ENCODE results near the gene MYLK4.
"Not testable (repeated sequence)": the region's sequence is repeated elsewhere in the genome, so short reads cannot be mapped to it uniquely, and the experiment has no call there.

The MYLK4 gene

DNA sequence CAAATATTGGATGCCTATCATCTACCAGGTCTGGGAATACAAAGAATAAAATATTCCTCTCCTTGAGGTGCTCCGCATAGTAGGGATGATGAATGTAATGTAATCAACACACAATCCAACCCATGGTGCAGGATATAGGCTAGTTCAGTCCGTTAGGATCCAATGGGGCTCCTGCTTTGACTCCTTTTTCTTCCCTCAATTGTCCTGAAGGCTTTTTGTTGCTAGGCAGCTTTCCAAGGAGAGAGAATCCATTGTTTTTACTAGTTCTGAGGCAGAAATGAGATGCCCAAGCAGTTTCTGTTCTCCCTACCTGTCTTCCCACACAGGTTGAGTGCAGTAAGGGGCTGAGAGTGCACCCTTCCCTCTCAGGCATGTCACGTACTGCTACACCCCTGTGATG lies 26.5 kb upstream of the MYLK4 start:
- no peak for DNase-seq

DNA sequence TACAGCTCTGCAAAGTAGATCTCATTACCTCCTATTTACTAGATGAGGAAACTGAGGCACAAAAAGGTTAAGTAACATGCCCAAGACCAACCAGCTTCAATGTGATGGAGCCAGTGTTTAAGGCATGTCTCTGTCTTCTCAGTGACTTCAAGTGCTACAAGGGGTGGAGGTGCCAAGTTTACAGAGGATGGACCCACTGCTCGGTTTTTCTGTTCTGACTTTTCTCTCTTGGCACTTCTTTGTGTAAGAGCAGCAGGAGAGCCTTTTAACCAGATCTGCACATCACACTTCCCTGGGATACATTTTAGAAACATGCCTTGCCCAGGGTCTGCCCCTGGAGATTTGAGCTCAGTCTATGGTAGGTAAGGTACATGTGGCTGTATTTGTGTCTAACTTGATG lies 24.3 kb upstream of the MYLK4 start:
- no peak for DNase-seq

DNA sequence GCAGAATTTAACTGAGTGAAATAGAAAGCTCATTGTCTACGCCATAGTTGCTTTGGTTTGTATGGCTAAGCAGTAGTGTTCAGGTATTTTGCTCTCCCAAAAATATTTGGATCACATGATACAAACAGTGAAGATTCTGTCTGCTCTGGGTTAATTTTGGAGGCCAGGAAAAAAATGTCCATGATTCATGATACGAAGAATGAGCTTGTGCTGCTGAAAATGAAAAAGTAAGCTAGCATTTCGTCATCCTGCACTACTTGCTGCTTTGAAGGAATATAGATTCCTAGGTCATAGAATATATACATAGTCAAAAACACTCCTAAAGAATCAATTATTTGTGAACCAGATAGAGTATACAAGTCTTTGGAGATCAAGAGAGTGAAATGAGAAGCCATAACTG lies 22.7 kb upstream of the MYLK4 start:
- no peak for DNase-seq

DNA sequence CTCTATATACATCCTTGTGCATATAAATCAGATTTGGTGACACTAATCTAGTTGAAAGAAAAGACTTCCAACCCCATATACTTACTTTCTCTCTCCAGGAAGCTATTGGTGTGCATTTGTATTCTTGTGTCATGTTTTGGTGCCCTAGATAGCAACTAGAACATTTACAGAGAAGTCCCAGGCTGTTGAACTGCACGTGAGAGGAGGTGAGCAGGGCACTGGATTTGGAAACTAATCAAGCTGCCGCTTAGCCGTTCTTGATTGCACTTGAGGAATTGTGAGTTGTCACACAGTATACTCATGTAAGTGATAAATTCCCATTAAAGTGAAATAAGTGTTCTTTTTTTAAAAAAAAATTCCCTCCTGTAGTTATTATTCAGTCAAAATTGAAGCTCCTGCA lies 22.1 kb upstream of the MYLK4 start:
- no peak for DNase-seq

DNA sequence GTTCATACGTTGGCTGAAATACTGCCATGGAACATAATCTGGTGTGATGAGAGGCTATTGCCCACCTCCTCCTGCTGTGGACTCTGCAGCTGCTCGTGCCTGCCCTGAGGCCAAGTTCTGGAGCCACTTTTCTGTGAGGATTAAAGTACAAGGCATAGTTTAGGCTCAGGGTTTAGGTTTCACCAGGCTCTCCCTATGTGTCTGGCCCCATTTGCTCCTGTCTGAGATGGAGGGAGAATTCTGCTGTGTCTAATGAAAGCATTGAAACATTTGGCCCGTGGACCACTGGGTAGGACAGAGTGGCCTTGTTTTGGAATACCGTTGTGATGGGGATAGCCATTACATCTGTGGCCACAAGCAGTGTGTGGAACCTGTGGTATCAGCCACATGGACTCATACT lies 20.4 kb upstream of the MYLK4 start:
- DNase-seq, result no peak

DNA sequence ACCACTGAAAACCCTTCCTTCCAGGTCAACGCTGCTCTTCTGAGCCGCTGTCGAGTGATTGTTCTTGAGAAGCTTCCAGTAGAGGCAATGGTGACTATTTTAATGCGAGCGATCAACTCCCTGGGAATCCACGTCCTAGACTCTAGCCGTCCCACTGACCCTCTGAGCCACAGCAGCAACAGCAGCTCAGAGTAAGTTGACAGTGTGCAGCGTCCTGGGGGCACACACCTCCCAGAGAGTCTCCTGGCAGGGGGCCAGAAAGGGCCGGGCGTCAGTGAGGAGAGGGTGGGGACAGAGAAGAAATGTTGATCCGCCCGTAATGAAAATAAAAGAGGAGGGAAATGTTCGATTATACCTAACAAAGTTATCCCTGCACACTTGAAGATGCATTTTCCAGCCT lies 19.4 kb upstream of the MYLK4 start:
- DNase-seq, result peak; percentile 17 to 21

DNA sequence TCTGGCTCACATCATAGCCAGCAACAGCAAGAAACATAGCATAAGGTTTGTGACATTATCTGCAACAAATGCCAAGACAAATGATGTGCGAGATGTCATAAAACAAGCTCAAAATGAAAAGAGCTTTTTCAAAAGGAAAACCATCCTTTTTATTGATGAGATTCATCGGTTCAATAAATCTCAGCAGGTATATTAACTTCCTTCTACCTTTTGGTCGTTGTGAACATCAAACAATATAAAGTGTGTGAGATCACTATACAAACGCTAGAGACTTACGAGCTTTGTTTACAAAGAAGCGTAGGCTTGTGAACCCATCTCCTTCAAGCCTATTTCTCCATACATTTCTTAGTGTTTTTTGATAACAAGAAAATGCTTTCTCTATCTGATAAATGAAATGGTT lies 18.0 kb upstream of the MYLK4 start:
- no peak for DNase-seq

DNA sequence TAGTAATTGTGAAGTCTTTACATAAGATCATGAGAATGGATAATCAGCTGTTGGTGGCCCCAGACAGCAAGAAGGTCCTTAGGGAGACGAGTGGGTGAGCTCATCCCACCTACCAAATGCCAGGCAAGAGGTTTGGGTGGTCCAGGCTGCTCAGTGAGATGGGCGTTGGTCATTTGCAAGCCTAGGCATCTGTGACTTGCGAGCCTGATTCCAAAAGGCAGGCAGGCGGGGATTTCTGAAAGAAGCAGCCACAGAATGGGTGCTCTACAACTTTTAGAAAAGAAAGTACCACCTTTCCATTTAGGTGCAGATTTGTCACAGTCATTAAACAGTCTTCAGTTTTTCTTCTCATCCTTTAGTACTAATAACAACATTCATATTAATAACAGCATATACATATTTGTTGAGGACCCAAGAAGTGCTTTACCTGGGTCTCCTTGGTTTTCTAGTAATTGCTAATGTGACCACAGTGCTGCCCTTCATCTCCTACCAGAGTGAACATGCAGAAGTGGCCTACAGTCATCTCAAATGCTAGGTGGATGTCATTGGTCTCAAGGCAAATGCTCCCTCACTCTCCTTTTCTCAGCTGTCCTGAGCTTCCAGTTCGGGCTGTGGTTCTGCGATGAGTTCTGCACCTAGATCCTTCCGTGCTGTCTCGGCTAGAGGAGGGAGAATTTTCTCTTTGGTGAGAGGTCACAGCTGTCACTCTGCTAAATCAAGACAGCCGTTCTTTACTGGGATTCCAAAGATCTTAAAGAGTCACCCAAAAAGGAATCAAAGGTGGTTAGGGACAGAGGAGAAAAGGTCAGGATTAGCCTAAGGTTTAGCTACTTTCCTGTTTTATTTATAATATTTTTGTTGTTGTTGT lies 17.2 kb upstream of the MYLK4 start:
- peak; percentile 19 to 20 for DNase-seq

DNA sequence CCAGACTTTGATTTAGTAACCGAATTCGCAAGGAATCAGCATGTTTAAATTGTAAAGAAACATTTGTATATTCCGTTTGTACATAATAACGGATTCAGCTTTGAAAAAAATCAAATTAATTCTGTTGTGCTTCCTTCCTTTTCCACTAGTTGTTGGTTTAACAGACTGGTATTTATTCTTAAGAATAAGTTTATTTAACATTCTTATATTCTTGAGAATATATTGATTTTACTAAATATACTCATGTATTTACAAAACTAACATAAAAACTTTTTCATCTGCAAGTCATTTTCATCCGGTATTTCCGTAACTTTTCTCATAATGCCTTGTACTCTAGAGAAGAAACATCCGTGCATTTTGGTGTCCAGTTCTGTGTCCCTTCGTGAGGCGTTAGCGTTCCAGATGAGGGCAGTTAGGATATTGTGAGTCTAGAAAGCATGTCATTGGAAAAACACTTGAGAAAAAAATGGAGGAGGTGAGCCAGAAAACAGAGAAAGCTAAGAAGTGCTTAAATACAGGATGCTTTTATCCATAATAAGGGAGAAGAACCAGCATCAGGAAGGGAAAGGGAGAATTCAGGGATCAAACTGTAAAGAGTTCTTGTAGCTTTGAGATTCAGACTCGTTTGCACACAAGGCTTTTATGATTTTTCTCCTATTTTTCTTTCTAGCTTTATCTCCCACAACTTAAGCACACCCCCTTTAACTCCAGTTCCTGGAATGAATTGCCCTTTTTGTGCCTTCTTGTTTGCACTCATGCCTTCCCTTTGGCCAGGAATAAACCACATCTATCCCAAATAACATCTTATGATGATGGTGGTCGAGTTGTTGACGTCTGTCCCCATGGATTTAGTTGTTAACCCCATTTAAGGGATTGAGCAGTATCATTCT lies 16.3 kb upstream of the MYLK4 start:
- peak; percentile 33 to 34 for DNase-seq

DNA sequence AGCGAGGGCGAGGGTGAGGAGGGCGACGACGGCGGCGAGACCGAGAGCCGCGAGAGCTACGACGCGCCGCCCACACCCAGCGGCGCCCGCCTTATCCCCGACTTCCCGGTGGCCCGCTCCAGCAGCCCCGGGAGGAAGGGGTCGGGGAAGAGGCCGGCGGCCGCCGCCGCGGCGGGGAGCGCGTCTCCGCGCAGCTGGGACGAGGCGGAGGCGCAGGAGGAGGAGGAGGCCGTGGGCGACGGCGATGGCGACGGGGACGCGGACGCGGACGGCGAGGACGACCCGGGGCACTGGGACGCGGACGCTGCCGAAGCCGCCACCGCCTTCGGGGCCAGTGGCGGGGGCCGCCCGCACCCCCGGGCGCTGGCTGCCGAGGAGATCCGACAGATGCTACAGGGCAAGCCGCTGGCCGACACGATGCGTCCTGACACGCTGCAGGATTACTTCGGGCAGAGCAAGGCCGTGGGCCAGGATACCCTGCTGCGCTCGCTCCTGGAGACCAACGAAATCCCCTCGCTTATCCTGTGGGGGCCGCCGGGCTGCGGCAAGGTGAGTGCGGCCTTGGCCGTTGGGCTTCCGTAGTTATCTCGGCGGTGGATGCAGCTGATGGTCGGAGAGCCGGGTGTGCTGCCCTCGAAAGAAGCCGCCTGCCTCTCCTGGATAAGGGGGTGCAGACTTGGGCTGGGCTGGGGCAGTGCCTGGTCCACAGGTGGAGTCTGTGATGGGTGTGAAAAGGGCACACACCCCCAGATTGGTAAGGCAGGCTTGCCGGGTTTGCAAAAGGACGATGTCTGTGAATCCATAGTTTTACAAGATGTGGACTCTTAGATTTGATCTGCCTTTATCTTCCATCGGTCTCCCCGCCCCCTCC lies 15.4 kb upstream of the MYLK4 start:
- DNase-seq, result peak; percentile 9 to 24

DNA sequence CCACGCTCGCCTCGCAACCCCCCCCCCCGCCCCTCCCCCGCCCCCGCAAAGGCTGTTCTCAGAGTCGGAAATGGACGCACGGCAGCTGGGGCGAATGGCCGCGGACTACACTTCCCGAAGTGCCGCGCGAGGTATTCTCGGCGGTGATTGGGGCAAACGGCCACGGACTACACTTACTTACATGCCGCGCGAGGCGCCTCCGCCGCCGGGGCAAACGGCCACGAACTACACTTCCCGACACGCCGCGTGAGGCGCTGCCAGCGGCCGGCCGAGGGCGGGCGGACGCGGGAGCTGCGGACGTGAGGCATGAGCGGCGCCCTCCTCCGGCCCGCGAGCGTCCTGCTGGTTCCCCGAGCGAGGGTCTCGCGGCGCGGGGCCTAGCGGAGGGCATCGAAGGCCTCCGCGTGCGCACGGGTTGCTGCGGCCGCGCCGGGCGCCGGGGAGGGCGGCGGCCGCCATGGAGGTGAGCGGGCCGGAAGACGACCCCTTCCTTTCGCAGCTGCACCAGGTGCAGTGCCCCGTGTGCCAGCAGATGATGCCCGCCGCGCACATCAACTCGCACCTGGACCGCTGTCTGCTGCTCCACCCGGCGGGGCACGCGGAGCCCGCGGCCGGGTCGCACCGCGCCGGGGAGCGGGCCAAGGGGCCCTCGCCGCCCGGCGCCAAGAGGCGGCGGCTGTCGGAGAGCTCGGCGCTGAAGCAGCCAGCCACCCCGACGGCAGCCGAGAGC lies 14.6 kb upstream of the MYLK4 start, which contains the start of gene WRNIP1:
TSS of gene WRNIP1 (plus strand) at position 228 of the 730 bp plus-strand sequence. CDS start at position 458, 230 bp downstream.
- DNase-seq, result peak; percentile 99

DNA sequence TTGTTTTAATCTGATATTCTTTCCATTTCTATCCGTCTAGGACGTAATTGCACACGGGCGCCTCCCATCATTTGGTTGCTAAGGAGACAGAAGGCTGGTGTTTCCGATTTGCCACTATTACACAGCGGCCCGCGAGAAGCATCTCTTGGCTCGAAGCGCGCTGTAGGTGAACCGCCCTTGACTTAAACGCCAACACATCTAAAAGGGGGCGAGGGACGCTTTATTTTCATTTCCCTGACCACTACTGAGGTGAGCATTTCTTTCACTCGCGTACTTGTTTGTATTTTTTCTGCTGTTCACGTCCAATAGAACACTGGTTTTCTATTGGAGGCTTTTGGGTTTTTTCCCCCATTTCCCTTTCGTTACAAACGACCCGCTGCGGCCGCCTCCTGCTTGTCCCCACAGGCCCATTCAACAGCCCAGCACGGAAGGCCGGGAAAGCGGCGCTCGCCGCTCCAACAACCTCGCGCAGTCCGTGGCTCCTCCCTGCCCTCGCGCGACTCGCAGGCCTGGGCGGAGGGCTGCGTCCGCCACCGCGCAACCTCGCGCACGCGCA lies 14.0 kb upstream of the MYLK4 start:
- DNase-seq, result peak; percentile 80 to 84

DNA sequence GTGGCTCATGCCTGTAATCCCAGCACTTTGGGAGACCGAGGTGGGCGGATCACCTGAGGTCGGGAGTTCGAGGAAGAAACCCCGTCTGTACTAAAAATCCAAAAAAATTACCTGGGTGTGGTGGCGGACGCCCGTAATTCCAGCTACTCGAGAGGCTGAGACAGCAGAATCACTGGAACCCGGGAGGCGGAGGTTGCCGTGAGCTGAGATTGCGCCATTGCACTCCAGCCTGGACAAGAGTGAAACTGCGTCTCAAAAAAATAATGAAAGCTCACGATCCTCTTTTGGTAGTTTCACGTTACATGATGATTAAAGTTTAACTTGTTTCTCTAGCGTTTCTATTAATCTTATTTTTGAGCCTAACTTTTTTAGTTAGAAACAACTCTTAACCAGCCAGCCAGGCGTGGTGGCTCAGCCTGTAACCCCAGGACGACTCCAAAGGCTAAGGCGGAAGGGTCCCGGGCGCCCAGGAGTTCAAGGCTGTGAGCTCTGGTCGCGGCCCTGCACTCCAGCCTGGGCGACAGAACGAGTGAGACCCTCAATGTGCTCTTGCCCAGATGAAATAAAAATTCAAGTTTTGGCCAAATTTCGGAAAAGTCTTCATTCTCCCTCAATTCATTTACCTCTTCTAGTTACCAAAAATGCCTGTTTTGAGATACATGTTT lies 13.3 kb upstream of the MYLK4 start:
- DNase-seq, result no peak

DNA sequence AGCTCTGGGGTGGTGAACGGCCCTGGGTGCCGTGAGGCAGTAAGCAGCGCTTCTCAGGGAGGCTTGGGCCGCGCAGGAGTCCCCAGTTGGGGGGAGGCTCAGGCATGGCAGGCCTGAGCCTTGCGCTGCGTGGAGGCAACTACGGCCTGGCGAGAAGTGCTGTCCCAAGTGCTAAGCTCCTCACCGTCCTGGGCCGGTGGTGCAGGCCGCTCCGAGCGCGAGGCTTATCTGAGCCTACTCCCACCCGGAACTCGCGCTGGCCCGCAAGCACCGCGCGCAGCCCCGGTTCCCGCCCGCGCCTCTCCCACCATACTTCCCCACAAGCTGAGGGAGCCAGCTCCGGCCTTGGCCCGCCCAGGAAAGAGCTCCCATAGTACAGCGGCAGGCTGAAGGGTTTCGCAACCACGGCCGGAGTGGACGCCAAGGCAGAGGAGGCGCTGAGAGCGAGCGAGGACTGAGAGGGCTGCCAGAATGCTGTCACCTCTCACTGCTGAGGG lies 12.7 kb upstream of the MYLK4 start:
- no peak for DNase-seq

DNA sequence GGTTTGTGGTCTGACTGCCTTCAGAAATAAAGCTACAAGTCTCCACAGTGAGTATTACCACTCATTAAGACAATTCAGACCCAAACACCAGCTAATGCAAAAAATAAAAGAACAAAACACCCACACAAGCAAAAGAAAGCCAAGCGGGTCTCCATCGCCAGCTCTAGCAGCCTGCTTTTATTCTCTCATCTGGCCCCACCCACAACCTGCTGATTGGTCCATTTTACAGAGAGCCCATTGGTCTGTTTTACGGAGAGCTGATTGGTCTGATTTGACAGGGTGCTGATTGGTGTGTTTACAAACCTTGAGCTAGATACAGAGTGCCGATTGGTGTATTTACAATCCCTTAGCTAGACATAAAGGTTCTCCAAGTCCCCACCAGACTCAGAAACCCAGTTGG lies 12.1 kb upstream of the MYLK4 start:
- DNase-seq, result not testable (repeated sequence)

DNA sequence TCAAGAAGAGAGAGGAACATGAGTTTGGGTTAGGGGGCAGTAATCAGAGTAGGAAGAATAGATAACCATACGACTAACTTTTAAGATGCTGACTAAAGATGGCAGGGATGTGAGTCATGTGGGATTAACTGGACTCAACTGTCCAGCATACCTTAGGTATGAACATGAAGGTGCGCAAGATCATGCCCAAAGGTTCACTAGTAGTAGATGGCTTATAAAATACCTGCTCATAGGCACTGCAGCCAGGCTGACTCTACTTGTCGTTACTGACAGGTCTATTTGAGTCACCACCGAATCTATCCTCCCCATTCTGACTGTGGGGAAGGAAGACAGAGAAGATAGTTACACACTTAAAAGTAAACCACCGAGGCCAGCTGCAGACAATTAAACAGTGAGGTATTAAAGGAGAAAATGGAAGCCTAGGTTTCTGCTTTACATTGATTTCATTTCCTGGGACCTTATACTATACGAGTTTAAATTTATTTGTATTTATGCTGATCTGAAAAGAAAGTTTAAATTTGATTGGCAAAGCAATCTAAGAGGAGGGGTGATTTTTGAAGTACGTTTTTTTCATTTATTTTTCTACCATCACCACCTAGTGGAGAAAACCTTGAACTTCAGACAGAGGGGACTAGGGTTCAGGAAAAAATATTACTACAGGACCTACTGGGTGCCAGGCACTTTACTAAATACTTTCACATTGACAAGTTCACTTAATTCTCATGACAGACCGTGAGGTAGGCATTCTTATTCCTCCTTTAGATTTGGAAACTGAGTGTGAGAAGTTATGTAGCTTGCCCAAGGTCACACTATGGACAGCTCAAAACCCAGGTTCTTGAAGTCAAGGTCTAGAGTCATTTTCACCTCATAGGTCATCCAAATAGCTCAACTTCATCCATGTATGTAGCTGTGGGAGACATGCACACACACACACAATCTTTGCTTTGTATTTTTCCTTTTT lies 10.4 kb upstream of the MYLK4 start:
- peak; percentile 79 to 81 for DNase-seq

DNA sequence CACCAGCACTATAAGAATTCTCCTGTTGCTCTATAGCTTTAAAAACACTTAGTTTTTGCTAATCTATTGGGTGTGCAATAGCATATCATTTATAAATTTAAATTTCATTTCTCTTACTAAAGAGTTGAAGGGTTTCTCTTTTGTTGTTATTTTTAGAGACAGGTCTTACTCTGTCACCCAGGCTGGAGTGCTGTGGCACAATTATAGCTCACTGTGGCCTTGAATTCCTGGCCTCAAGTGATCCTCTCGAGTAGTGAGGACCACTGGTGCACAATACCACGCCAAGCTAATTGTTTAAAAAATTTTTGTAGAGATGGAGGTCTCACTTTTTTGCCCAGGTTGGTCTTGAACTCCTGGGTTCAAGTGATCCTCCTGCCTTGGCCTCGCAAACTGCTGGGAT lies 8.3 kb upstream of the MYLK4 start:
- no peak for DNase-seq

DNA sequence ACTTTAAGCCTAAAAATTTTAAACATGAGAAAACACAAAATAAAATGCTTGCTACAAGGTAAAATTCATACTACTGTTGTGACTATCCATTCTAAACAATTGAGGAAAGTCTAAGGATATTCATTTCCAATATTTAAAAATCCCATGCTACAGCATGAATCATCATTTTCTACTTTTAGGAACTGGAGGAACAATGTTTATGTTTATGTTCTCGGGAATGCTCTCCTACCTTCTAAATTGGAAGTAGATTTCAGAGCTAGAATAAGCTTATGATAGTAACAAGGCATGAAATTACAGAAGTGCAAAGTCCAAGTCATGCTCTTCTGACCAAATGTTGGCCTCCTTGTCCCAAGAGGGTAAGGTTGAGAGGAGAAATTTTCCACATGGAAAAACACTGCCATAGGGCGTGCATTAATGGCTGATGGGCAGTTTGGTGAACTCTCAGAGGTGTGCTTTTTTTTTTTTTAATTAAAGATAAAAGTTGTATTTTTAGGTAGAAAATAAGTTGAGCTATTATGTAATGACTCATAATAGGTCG lies 6.0 kb upstream of the MYLK4 start:
- DNase-seq, result no peak

DNA sequence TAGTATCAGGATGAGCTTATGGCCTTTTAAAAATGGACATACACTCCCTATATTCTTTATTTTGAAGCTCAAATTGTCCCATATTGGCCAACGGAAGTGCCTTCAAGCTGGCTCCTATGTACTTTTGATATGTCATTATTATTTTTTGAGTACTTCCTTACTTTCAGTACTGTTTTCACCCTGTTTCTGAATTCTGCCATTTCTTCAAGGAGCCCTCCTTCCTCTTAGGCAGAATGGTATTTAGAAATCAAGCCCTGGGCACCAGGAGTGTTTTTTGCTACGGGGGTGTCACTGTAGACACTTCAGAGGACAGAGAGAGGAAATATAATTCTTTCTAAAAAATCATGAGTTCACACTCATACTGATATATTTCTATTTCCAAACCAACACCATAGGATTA lies 5.5 kb upstream of the MYLK4 start:
- DNase-seq, result no peak

DNA sequence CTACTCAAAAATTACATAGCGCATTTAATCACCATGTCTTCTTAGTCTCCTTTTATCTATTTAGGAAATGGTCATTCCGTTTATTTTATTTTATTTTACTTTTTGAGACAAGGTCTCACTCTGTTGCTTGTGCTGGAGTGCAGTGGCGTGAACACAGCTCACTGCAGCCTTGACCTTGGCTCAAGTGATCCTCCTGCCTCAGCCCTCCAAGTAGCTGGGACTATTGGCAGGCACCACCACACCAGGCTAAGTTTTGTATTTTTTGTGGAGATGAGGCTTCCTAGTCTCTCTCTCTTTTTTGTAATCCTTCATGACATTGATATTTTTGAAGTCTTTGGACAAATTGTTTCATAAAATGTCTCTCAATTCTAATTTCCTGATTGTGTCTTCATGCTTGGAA lies 4.7 kb upstream of the MYLK4 start:
- no peak for DNase-seq
